ENCODE measurements around the gene PHF2.
"Not testable (repeated sequence)": the region's sequence is repeated elsewhere in the genome, so short reads cannot be mapped to it uniquely, and the experiment has no call there.

PHF2 gene

DNA sequence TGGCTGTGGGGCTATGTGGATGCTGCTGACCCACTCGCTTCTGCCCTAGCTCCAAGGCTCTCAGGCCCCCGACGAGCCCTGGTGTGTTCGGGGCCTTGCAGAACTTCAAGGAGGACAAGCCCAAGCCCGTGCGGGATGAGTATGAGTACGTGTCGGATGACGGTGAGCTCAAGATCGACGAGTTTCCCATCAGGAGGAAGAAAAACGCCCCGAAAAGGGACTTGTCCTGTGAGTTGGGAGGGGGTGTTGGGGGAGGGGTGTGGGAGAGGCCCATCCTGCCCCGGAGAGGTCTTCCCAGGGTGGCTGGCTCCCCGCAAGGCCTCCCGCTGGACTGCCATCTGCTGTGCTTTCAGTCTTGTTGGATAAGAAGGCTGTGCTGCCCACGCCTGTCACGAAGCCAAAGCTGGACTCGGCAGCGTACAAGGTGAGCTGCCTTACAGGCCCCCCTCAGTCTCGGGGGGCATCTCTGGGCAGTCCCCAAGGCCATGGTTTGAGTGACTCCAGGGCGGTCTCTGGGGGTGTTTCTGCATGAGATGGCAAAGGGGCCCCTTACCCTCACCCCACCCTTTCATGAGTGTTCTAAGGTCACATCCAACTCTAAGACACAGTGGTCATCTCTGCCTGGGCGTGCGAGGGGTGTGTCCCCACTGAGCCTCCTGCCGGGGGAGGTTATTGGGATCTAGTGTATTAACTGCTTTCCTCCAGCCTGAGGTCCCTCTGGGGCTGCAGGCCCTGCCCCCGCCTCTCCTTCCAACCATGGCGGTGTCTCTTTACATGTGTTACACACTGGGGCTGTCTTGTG lies 89.5 kb downstream of the PHF2 start:
- no peak for DNase-seq (ENCODE audit: low spot score)

DNA sequence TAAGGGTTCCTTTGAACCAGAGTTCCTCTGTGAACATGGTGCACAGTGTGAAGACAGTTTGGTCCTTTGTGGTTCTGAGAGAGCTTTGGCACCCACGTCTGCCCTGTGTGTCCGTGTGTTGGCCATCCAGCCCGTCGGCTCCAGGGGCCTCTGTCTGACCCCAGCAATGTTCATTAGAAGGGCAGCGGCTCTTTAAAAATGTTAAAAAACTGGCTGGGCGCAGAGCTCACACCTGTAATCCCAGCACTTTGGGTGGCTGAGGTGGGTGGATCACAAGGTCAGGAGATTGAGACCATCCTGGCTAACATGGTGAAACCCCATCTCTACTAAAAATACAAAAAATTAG lies 90.0 kb downstream of the PHF2 start:
- DNase-seq (ENCODE audit: low spot score): not testable (repeated sequence)

DNA sequence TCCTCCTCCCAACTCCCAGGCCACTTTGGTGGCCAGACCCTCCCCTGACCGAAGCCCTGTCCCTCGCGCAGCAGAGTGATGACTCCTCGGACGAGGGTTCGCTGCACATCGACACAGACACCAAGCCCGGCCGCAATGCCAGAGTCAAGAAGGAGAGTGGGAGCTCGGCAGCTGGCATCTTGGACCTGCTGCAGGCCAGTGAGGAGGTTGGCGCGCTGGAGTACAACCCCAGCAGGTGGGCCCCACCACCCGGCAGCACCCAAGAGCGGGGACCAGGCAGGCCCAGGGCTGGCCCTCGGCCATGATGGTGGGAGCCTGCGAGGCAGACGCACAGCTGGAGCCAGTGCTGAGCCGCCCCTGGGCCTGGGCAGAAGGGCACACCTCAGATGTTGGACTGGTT lies 90.6 kb downstream of the PHF2 start:
- no peak for DNase-seq (ENCODE audit: low spot score)

DNA sequence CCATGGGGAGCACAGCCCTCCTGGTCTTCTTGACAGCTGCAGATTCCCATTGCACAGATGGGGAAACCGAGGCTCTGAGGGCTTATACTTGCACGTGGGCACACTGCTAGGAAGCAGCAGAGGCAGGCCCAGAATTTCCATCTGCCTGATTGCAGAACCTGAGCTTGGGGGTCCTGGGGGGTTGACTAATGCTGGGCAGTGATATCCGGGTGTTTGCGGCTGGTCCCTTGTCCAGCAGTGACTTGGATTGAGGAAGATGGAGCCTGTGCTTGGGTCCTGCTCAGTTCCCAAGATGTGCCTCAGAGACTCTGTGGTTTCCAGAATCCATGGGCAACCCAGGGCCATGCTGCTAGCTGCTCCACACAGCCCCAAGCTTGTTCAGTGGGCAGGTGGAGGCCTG lies 91.2 kb downstream of the PHF2 start:
- no peak for DNase-seq (ENCODE audit: low spot score)

DNA sequence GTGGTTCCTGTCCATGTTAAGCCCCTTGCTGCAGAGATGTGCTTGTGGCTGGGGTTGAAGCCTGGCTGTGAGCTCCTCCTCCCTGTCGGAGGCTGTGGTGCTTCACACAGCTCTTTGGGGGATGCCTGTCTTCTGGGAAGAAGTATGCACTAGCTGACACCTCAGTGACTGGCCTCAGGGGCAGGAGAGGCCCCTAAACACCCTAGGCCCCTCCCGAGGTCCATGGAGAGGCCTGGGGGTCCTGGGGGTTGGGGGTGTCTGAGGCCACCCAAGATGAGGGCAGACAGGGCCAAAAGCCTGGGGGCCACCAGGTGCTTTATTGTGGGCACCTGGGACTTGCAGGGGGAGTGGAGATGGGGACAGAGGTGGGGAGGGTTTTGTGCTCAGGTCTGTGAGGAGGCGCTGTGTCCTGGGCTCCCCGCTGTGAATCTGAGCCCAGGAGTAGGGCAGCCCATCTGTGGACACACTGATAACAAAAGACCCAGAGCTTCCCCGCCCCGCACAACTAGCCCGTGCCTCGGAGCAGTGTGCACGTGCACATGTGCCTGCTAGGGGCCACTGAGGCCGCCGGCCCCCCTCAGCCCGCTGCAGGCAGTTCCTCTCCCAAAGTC lies 92.0 kb downstream of the PHF2 start:
- DNase-seq (ENCODE audit: low spot score): no peak

DNA sequence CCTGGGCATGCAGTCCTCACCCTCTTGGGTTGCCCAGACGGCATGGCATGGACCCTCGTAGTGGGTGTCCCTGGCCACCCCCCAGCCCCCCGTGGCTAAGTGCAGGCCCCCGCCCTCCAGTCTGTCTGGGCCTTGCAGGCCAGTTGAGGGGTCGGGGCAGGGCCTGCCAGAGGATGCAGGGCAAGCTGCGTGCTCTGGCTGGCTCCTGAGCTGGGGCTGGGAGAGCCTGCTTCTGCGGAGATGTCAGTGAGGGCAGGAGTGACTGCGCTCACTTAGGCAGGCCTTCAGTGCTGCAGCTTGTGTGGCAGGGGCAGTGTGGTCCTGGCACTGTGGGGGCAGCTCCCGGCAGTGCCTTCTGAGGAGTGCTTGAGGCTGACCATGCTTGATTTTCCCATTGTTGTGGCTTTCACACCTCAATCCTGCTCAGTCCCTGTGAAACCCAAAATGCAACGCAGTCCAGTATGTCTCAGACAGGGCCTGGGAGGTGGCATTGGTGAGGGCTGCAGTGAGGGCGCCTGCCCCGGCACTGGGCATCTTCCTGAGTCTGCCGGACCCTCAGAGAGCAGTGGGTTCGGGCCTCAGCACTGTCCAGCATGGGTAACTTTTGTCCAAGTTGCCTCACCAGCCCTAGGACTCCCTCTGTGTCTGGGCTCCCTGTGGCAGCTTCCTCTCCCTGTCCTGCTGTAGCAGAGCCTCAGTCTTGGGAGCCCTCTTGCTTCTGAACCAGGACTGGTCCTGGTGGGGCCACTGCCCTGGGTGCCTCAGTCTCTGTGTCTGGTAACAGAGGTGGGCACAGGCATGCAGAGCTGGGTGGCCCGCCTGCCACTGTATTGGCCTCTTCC lies 93.0 kb downstream of the PHF2 start:
- DNase-seq (ENCODE audit: low spot score): no peak

DNA sequence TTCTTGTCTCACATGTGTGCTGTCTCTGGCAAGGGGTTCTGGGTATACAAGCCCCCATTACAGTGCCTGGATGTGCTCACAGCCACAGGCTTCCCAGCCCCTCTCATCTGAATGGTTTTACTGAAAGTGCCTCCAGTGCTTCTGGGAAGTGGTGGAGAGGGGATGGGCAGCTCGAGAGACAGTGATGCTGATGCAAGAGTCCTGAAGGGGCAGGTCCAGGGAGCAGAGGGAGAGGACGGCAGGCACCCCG lies 93.5 kb downstream of the PHF2 start:
- no peak for DNase-seq (ENCODE audit: low spot score)

DNA sequence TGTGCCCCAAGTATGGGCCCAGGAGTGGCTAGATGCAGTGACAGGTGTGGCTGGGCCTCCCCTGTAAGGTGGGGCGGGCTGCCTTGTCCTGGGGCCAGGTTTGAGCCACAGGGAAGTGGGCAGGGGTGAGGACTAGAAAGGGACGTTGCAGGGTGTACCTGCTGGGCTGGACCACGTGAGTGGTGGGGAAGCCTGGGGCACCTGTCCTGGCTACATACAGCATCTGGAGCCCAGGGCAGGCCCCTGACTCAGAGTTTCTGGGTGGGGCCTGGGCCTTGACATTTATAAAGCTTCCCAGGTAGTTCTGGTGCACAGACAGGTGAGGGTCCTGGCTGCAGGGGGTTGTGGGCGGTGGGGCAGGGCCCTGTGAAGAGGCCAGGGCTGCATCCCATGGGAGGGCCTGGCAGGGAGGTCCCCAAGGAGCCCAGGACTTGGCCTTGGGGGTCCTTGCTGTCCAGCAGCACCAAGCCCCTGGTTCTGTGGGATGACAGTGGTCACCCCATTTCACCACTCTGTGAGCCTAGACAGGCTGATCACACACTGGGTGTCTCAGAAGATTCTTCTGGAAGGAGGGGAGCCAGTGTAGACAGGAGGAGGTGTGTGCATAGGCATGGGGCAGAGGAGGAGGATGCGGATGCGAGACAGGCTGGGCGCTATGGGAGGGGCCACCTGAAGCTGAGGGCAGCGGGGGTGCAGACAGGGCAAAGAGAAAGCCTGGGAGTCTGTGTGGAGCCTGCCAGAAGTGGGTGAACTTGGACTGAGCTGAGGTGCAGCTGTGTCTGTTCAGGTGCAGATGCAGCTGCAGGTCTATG lies 94.0 kb downstream of the PHF2 start:
- DNase-seq (ENCODE audit: low spot score): peak; percentile 32

DNA sequence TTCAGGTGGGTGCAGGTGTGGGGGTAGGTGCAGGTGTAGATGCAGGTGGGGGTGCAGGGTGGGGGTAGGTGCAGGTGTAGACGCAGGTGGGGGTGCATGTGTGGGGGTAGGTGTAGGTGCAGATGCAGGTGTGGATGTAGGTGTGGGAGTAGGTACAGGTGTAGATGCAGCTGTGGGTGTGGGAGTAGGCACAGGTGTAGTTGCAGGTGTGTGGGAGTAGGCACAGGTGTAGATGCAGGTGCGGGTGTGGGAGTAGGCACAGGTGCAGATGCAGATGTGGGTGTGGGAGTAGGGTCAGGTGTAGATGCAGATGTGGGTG lies 94.6 kb downstream of the PHF2 start:
- no peak for DNase-seq (ENCODE audit: low spot score)

DNA sequence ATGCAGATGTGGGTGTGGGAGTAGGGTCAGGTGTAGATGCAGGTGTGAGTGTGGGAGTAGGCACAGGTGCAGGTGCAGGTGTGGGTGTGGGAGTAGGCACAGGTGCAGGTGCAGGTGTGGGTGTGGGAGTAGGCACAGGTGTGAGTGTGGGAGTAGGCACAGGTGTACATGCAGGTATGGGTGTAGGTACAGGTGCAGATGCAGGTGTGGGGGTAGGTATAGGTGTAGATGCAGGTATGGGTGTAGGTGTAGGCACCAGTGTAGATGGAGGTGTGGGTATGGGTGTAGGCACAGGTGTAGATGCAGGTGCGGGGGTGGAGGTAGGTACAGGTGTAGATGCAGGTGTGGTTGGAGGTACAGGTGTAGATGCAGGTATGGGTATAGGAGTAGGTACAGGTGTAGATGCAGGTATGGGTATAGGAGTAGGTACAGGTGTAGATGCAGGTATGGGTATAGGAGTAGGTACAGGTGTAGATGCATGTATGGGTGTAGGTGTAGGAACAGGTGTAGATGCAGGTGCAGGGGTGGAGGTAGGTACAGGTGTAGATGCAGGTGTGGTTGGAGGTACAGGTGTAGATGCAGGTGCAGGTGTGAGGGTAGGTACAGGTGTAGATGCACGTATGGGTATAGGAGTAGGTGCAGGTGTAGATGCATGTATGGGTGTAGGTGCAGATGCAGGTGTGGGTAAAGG lies 96.1 kb downstream of the PHF2 start:
- DNase-seq (ENCODE audit: low spot score): not testable (repeated sequence)

DNA sequence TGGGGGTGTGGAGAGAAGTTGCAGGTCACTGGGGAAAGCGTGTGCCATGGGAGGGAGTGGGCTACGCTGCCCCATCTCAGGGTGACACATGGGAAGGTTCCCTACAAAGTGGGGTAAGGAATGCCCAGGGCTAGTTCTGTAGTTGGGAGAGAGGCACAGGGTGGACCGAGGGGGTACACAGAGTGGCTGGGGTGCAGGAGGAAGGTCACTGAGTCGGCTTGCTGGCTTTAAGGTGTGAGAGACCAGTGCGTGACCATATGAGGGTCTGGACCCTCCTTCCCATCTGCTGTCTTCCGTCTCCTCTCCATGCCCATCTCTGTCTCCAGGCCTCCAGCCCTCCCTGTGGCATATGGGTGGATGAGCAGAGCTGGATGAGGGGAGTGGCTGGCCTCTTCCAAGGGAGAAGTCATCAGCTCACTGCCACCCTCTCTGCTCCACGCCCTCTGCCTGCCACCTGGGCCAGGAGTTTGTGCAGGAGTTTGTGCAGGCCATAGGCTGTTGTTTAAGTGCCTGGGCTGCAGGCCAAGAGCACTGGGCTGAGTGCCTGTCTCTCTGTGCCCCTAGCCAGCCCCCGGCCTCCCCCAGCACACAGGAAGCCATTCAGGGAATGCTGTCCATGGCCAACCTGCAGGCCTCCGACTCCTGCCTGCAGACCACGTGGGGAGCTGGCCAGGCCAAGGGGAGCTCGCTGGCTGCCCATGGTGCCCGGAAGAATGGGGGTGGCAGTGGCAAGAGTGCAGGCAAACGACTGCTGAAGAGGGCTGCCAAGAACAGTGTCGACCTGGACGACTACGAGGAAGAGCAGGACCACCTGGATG lies 96.8 kb downstream of the PHF2 start:
- peak; percentile 21 for DNase-seq (ENCODE audit: low spot score)

DNA sequence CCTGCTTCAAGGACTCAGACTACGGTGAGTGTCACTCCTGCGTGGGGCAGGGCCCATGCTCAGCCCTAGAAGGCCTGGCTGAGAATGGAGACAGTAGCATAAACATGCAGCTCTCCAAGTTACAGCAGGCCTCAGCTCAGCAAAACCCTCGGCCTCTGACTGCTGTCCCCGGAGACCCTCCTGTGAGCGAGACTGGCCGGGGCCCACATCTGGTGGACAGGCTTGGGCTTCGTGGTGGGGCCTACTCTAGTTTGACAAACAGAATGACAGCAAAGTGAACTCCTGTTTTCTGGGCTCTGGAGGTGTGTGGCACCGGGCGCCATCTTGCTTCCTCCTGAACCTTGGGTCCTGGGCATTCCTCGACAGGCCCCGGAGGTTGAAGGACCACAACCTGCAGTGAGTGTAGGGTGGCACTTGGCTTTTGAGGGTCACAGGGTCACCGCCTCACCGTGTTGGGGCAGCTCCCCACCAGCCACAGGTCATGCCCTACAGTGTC lies 97.5 kb downstream of the PHF2 start:
- DNase-seq (ENCODE audit: low spot score): no peak

DNA sequence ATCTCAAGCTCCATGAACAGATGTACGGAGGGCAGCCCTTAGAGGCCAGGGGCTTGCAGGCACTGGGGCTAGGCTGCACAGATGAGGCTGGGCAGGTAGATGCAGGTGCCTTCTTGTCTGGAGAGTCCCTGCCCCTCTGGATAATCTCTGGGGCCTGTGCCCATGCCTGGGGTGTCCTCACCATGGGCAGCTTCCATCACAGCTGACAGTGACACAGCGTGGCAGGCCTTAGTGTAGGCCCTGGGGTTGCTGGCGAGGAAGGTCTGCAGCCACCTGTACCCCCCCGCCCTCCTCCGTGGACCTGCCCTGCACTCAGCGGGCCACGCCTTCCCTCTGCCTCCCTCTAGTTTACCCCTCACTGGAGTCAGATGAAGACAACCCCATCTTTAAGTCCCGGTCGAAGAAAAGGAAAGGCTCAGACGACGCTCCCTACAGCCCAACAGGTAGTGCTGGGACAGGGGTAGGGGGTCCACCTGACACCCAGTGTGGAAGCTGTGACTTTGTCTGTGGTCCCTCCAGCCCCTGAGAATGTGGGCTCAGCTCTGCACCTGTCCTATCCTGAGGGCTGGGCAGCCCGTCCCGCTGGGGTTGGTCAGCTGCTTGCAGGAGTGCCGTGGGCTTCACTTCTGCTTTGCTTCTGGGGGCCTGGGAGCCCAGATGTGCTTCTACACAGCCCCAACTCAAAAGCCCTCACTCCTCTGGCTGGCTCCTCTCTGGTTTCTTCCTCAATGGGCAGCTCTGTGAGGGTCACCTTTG lies 98.4 kb downstream of the PHF2 start:
- no peak for DNase-seq (ENCODE audit: low spot score)

DNA sequence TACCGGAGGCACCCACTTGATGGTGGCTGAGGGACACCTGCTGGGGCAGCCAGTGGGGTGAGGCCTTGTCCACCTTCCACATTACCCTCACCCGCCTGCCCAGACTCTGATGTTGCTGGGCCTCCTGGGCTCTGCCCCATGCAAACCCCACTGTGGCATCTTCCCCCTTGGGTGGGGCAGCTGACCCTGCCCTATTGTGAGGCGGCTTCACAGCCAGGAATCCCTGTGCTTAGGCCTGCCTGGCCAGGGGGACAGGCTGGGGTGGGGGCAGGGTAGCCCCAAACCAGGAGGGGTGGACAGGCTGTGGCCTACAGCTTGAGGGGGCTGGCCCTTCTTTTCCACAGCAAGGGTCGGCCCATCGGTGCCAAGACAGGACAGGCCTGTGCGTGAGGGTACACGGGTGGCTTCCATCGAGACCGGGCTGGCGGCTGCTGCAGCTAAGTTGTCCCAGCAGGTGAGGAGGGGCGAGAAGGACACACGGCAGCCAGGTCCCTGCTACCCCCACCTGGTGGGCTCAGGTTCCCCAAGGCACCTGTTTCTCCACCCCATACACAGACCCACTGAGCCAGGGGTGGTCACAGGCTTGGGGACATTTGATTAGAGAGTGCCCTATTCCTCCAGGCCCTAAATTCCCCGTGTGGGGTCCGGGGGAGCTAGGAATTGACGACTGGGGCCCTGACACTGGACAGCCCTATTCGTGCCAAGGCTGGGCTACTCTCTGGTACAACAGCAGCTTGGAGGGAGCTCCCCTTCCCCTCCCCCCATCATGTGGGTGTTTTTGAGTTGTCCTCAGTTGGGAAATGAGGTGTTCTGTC lies 99.2 kb downstream of the PHF2 start:
- no peak for DNase-seq (ENCODE audit: low spot score)

DNA sequence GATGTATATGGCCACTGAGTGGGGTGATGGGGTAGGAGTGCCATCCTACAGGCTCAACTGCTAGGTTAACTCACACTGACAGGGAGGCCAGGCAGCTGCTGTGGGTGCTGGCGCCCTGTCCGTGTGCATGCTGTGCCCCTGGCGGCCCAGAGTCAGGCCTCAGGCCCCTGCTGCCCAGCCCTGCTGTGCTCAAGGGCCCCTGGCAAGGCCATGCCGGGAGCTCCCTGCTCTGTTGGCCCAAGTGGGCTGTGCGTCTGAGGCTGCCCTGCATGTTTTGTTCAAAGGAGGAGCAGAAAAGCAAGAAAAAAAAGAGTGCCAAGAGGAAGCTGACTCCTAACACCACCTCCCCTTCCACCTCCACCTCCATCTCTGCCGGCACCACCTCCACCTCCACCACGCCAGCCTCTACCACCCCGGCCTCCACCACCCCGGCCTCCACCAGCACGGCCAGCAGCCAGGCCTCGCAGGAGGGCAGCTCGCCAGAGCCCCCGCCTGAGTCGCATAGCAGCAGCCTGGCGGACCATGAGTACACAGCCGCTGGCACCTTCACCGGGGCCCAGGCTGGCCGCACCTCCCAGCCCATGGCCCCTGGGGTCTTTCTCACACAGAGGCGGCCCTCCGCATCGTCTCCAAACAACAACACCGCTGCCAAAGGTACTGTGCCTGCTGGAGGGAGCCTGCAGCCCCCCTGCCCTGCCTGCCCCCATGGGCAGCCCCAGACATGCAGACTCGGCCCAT lies 100.1 kb downstream of the PHF2 start:
- DNase-seq (ENCODE audit: low spot score): no peak

DNA sequence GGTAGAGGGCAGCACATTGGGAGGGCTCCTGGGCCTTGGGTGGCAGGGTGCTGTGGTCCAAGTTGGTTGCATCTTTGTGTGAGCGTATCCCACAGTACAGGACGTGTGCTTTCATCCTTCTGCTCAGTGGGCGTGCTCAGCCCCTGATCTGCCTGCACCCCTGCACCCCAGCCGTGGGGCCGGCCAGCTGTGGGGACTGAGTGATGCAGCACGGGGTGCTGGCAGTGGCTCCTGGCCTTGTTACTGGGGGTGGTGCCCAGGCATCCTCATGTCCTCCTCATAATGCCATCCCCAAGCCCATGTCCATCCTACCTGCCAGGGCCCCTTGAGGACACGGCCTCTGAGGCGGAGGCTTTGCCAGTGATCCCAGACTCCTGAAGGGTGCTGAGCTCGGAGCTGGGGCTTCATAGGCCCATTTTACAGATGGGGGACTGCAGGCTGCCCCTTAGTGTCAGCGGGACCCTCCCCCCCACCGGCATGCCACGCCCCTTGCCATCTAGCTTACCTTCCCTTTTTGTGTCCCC lies 100.7 kb downstream of the PHF2 start:
- no peak for DNase-seq (ENCODE audit: low spot score)

DNA sequence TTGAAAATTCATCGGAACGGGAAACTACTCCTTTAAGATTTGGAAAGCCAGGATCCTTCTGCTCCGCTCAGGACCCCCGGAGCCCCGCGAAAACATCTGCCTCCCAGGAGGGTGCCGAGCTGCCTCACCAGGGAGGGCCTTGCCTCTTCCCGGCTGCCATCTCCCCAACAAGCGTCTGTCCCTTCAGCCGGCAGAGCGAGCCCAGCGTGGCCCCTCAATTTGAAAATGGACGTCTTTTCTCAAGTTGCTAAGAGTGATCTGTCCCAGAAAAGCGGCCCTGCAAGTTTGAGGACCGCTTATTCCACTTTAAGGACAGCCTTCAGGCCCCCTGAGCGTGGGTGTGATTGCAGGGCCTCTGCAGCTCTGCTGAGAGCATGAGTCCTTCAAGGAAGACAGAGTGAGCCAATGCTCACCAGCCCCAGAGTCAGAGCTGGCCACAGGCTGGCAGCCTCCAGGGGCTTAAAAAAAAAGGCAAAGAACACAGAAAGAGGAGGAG lies 101.3 kb downstream of the PHF2 start:
- DNase-seq (ENCODE audit: low spot score): no peak
